PC-3 (cell line): ENCODE results near the gene HDAC4.

Experiments used
- CTCF ChIP-seq: fragments of 300-600 bp; sonication (generic); conservative IDR thresholded peaks from 2 replicates; pipeline ENCODE4 v1.5.1; 2017; ENCODE audit warnings: antibody characterized with exemption, low read depth, mild to moderate bottlenecking, low read length
- EZH2phosphoT487 ChIP-seq: fragments of 300-600 bp; sonication (generic); IDR thresholded peaks from 2 replicates; pipeline ENCODE4 v1.6.1; 2018; ENCODE audit warnings: mild to moderate bottlenecking, antibody characterized with exemption, low read length, borderline replicate concordance

GRCh38 chr2:239261796-239262483, 138.9 kb downstream of the HDAC4 start:
- TF ChIP-seq CTCF = no peak
- TF ChIP-seq EZH2phosphoT487 = no peak
